Measurements from ENCODE around the gene OPCML. TPM values are rescaled to one million over a fixed set of nuclear protein-coding genes. Genes with fewer than 3 reads are reported as not detected.

Gene OPCML
- polyA plus RNA-seq, 3 donors = not detected

- intact Hi-C loops (cut with micrococcal nuclease) = no loop called here
- H3K4me1 Mint-ChIP-seq = no peaks in the 10 kb centered on the region
Observed at GRCh38 chr11:133545199-133545803, 13.0 kb upstream of the OPCML start.

GRCh38 chr11:133541720-133542095 lies 9.4 kb upstream of the OPCML start:
- Histone ChIP-seq H3K4me1 (ENCODE audit: control insufficient read depth in 1 of 2, insufficient read depth in 2 of 2, low read length in 2 of 2) (no peaks in the 10 kb centered on the region), H3K4me3 (replicated peaks in 1 of 3; ENCODE audit: low read depth in 2 of 3, low read length in 3 of 3) (no peak overlapping the region), H3K9ac (ENCODE audit: insufficient read depth, low read length, poor library complexity, severe bottlenecking) (no peak overlapping the region), H3K36me3 (replicated peaks in 1 of 2; ENCODE audit: control insufficient read depth in 1 of 2, insufficient read depth in 2 of 2, low read length in 2 of 2) (no peaks in the 10 kb centered on the region), H4K20me1 (ENCODE audit: insufficient read depth, low read length) (no peaks in the 10 kb centered on the region), H3K27me3 (ENCODE audit: control insufficient read depth in 2 of 2, insufficient read depth in 2 of 2, low read length in 2 of 2) (no peaks in the 10 kb centered on the region), H3K4me2 (replicated peaks; ENCODE audit: extremely low read depth, low read length, poor library complexity, severe bottlenecking) (no peak overlapping the region), H2AFZ (ENCODE audit: insufficient read depth, low read depth, low read length, poor library complexity, severe bottlenecking) (no peak overlapping the region), H3K9me3 (replicated peaks in 1 of 2; ENCODE audit: control insufficient read depth in 1 of 2, insufficient read depth in 1 of 2, low read length in 2 of 2) (peaks cover 0 to 5% of the 10 kb centered on the region in 2 donors), H3K27ac (ENCODE audit: low read depth in 1 of 2, low read length in 2 of 2) (no peak overlapping the region), H3K79me2 (ENCODE audit: insufficient read depth, low read length) (no peaks in the 10 kb centered on the region)
- no peaks in the 10 kb centered on the region for H3K4me1 Mint-ChIP-seq
- H3K36me3 Mint-ChIP-seq = no peaks in the 10 kb centered on the region
- peaks cover 0 to 7% (median 0%) of the 10 kb centered on the region in 7 donors for H3K9me3 Mint-ChIP-seq
- intact Hi-C loops (cut with micrococcal nuclease) = no loop called here
- H3K27me3 Mint-ChIP-seq (ENCODE audit: low read depth in 3 of 3) = peaks cover 0 to 2% (median 1%) of the 10 kb centered on the region in 3 donors
- H3K27ac Mint-ChIP-seq = no peak overlapping the region
- WGBS (ENCODE audit: insufficient coverage) = 60% methylated on average over 2 of the region's 7 CpGs
- H3K4me3 Mint-ChIP-seq = no peak overlapping the region
- TF ChIP-seq CTCF (IDR thresholded peaks at IDR 0.05) = no peak
- DNase-seq = no peak

More at GRCh38 chr11:133545199-133545803, 13.0 kb upstream of the OPCML start:
- no peak overlapping the region for H3K4me2 ChIP-seq (replicated peaks; ENCODE audit: extremely low read depth, low read length, poor library complexity, severe bottlenecking)
- Mint-ChIP-seq H3K4me3 (no peak overlapping the region), H3K36me3 (no peaks in the 10 kb centered on the region), H3K27ac (peak overlapping the region in 1 of 7 donors; percentile 60), H3K27me3 (ENCODE audit: low read depth in 3 of 3) (peaks cover 0 to 1% (median 0%) of the 10 kb centered on the region in 3 donors), H3K9me3 (peaks cover 0 to 3% (median 0%) of the 10 kb centered on the region in 7 donors)
- peaks cover 0 to 6% of the 10 kb centered on the region in 2 donors for H3K9me3 ChIP-seq (replicated peaks in 1 of 2; ENCODE audit: control insufficient read depth in 1 of 2, insufficient read depth in 1 of 2, low read length in 2 of 2)
- H3K4me1 ChIP-seq (ENCODE audit: control insufficient read depth in 1 of 2, insufficient read depth in 2 of 2, low read length in 2 of 2) = no peaks in the 10 kb centered on the region
- H3K9ac ChIP-seq (ENCODE audit: insufficient read depth, low read length, poor library complexity, severe bottlenecking) = no peak overlapping the region
- no peak for DNase-seq
- H4K20me1 ChIP-seq (ENCODE audit: insufficient read depth, low read length) = no peaks in the 10 kb centered on the region
- H2AFZ ChIP-seq (ENCODE audit: insufficient read depth, low read depth, low read length, poor library complexity, severe bottlenecking) = no peak overlapping the region
- WGBS (ENCODE audit: insufficient coverage) = 80% methylated on average over 4 of the region's 8 CpGs
- no peak overlapping the region for H3K27ac ChIP-seq (ENCODE audit: low read depth in 1 of 2, low read length in 2 of 2)
- no peak overlapping the region for H3K4me3 ChIP-seq (replicated peaks in 1 of 3; ENCODE audit: low read depth in 2 of 3, low read length in 3 of 3)
- no peak for TF ChIP-seq CTCF (IDR thresholded peaks at IDR 0.05)
- H3K36me3 ChIP-seq (replicated peaks in 1 of 2; ENCODE audit: control insufficient read depth in 1 of 2, insufficient read depth in 2 of 2, low read length in 2 of 2) = no peaks in the 10 kb centered on the region
- no peaks in the 10 kb centered on the region for H3K79me2 ChIP-seq (ENCODE audit: insufficient read depth, low read length)
- H3K27me3 ChIP-seq (ENCODE audit: control insufficient read depth in 2 of 2, insufficient read depth in 2 of 2, low read length in 2 of 2) = no peaks in the 10 kb centered on the region
